ENCODE results near the gene MRPS26.
"Not testable (repeated sequence)": the region's sequence is repeated elsewhere in the genome, so short reads cannot be mapped to it uniquely, and the experiment has no call there.

Gene MRPS26

DNA sequence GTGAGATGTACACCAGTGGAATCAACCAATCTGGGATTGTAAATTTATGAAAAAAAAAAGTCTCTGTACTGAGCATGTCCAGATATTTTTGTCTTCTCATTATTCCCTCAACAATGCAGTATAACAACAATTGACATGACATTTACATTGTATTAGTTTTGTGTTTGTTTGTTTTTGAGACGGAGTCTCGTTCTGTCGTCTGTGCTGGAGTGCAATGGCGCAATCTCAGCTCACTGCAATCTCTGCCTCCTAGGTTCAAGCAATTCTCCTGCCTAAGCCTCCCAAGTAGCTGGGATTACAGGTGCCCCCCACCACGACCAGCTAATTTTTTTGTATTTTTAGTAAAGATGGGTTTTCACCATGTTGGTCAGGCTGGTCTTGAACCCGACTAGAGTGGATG lies 29.5 kb downstream of the MRPS26 start:
- DNase-seq, result not testable (repeated sequence)

DNA sequence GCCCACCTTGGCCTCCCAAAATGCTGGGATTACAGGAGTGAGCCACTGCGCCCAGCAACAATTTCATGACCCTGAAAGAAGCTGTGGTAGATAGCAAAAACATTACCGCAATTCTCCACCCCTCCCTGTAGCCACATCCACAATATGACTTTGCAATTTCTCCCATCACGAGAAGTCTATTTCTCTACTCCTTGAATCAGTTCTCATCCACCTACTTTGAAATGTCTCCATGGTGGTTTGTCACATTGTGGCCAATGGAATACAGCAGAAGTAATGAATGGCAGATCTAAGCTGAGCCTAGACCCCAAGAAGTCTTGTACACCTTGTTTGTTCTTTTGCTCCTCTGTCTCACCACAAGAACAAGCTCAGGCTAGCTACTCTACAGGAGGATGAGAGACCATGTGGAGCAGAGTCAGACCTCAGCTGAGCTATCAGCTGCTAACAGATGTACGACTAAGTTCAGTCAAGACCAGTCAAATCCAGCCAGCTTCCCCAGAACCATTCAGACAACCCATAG lies 31.8 kb downstream of the MRPS26 start:
- peak in 1 of 5 donors; percentile 58 for DNase-seq

DNA sequence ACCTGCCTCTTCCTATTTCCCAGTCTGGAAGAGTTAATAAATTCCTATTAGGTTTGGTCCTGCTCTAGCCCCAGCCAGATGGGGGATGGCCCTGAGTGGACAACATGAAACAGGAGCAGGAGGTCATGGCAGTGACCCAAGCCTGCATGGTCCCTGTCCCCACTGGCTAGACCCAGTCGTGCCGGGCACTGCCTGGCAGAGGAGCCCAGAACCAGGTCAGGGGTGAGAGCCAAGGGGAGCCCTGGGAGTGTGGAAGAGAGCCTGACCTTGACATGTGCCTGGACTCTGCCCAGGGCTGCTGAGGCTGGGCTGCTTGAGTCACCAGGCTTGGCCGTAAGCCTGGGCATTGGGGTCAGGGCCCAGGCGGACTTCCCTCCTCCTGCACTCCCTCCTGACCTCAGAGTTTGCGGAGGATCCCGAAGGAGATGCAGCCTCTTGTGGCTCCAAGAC lies 35.1 kb downstream of the MRPS26 start:
- no peak for DNase-seq

DNA sequence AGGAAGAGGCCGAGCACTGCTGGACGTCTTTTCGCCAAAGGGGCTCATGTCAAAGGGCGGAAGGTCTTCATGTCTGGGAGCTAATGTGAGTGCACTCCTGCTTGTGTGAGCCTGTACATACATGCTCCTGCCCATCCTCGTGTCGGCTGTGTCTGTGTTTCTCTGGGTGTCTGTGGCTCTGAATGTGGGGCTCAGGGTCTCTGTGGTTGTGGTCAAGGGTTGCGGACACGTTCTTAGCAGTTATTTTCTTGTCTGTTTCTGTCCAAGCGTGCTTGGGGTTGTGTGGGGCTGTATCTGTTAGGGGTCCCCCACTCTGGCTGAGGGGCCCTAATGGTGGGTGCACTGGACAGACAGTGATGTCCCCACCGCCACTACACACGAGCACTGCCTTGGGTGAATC lies 35.8 kb downstream of the MRPS26 start:
- no peak for DNase-seq

DNA sequence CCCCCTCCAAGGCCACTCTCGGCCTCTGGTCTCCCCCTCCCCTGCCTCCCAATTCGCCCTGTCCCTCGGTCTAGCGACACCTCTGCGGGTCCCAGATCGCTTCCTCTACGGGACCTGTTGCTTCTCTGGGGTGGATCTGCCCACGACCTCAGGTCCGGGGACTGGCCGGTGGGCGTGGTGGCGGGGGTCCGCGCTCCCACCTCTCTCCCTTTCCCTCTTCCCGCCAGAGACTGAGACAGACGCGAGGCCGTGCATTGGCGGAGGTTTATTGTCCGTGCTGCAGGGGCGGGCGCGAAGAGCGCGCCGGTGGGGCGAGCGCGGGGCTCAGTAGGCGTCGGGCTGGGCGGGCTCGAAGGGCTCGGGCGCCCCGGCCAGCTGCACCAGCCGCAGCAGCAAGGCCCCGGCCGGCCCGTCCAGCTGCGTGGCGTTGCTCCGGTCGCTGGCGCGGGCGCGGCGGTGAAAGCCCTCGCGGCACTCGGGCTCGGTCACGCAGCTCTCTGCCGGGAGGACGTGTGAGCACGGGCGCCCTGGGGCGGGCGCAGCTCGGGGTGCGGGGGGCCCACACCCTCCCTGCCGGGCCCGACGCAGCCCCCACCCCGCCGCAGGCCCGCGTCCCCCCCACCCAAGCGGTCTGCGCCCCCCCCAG lies 36.6 kb downstream of the MRPS26 start:
- no peak for DNase-seq

DNA sequence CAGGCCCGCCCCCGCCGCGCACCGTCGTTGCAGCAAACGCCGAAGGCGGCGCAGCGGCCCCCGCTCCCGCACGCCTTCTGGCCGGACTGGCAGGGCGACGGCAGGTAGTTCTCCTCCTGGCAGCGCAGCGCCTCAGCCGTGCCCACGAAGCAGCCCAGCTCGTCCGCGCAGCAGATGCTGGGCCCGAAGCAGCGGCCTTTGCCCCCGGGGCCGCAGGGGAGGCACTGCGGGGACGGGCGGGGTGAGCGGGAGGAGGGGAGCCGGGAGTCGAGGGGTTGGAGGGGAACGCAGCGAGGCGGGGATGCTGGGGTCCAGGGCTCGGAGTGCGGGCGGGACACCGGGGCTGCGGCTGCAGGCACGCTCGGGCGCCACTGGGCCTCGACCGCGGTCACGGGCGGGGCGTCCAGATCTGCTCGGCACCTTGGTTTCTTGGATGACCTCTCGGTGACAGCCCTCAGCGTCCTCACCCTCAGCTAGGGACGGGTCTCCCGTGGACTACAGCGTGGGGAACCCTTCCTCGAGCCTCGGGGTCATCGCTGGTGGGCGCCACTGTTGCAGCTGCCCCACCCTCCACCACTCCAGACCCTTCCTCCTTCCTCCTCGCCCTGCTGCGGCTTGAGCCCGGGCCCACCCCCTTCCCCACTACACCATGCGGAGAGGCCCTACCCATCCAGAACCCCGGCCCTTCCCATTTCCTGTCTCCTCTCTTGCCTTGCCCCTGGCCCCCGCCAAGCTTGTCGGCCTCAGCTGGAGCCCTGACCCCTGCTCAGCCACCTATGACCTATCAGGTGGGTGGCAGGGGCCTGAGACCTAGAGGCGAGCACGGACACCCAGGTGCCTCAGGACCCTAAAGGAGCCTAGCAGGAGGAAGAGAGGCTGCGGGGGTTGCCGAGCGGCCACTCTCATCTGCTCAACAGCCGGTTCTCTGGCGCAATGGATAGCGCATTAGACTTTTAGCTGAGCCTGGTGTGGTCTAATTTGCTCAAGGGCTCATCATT lies 37.4 kb downstream of the MRPS26 start:
- no peak for DNase-seq

DNA sequence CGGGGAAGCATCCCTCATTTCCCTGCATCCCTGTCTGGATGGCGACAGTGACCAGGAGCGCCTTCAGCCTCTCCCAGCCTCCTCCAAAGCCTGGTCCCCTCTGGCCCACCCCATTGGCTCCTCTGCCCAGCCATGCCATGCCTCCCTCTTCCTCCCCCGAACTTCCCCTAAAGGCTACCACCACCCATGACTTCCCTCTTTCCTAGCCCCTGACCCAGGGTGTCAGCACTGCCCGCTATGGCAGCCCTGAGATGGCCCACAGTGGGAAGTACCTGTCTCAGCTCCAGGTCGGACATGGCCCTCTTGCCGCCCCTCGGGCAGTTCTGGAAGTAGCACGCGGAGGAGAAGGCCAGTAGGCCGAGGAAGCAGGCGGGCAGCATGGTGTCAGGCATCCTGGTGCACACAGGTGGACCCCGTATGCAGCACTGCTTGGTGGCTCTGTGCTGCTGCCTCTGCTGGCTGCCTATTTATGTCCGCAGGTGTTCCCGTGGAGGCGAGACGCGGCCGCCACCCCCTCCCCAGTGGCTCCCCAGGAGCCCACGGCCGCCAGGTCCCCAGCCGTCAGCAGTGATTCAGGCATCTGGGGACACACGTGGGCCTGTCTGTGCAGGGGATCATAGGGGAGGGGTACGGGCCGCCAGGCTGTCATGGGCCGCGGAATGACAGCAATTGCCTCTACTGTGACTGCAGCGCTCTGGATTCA lies 38.6 kb downstream of the MRPS26 start, which contains the start of gene AVP:
Gene AVP (minus strand): TSS at position 442 of the 703 bp plus-strand sequence. CDS start 50 bp downstream, at position 392.
- DNase-seq, result no peak

DNA sequence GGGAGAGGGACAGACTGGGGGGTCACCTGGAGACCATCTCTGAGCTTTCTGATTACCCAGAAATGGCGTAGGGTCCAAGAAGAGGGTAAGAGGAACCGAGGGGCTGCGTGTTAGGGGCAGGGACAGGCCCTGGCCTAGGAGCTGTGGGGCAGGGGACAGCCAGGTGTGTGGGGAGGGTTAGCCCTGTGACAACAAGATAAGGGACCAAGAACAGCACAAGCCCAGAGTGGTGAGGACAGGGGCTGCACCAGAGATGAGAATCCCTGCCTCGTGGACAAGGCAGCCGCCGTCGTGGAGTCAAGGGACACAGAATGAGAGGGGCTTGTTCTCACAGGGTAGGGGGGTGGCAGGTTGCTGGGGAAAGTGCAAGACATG lies 39.1 kb downstream of the MRPS26 start:
- no peak for DNase-seq

DNA sequence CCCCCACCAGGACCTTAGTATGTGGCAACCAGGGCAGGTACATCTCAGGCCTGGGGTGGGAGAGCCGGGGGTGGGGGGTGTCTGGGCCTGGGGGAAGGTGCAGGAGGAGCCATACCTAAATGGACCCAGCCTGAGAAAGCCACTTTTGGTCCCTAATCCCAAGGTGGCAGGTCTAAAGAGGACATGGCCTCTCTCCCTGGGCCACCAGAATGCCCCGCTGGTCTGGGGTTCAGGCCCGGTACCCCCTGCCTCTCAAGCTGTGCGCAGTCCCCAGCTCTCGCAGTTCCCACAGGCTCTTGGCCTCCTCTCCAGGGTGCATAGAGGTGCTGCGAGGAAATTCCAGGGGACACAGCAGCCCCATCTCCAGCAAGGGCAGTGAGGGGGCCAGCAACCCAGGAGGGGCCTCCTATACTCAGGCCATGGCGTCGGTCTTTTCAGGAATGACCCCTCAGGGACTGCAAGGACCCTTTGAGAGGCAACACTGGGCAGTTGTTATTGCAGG lies 39.8 kb downstream of the MRPS26 start:
- no peak for DNase-seq

DNA sequence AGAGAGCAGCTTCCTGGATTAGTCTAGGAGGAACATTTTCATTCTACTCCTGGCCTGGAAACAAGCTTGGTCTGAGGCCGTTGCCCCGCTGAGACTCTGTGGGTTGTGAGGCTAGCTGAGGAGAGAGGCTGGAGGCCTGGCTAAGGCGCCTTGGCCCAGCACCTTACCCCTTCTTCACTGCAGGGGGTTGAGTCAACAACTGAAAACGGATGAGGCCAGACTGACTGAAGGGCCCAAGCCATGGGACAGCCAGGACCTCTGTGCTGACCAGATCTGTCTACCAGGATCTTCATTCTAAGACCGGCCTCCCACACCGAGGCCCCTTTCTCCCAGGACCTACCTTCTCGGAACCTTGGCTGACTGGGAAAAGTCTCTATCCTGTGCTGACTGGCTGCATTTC lies 42.2 kb downstream of the MRPS26 start:
- no peak for DNase-seq

DNA sequence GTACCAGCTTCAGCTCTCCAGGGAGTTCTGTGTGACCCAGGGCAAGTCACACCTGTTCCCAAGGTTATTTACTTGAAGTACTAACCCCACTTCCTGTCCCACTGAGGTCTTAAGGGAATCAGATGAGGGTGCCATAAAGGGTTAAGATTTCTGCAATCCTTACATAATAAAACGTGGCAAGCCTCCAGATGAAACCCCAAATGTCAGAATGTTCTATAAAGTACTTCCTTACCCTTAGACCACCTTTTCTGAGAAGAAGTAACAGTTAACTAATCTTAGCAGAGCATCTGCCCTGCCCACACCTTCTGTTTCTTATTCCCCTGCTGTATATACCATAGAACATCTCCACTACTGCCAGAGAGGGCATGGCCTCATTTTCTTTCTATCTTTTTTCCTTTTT lies 44.7 kb downstream of the MRPS26 start:
- DNase-seq, result no peak

DNA sequence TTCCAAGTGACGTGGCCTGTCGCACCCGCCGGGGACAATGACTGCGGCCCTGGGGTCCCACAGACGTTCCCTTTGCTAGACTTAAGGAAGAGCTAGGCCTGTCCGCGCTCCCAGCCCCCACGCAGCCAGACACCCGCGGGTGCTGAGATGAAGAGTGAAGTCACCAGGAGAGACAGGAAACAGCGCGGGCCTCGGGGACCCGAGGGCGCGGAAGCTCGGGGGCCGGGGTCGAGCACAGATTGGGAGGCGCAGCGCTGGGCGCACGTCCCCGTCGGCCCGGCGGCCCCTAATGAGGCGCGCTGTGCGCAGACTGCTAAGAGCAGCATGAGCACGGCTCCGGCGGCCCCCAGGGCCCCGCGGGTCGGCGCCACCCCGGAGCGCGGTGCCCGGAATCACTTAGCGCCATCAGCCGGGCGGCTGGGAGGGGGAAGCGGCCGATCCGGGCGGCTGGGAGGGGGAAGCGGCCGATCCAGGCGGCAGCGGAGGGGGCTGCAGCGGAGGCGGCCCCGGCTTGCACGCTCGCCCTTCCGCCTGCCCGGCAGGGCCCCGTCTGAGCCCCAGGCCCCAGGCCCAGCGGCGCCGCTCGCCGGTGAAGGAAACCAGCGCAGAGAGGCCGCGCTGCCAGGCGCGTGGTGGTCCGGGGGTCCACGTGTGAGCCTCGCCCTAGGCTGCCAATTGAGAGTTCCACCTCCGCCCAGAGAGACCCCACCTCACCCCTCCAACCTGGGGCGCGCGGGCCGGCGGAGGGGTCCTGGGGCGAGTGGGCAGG lies 46.9 kb downstream of the MRPS26 start:
- peak in 3 of 5 donors; percentile 27 to 38 (median 32) for DNase-seq

DNA sequence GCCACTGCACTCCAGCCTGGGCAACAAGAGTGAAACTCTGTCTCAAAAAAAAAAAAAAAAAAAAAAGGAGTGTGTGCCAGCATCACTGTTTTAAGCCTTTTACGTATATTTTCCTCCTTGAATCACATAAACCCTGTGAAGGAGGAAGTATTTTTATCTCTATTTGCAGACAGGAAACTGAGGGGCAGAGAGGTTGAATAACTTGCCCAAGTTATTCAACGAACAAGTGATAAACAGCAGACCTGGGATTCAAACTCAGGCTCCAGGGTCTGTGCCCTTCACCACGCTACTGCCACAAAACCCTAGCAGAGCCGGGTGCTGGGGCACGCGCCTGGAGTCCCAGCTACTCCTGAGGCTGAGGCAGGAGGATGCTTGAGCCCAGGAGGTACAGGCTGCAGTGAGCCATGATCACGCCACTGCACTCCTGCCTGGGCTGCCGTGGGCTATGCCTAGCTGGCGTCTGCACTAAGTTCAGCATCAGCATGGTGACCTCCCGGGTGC lies 48.1 kb downstream of the MRPS26 start:
- DNase-seq, result no peak

DNA sequence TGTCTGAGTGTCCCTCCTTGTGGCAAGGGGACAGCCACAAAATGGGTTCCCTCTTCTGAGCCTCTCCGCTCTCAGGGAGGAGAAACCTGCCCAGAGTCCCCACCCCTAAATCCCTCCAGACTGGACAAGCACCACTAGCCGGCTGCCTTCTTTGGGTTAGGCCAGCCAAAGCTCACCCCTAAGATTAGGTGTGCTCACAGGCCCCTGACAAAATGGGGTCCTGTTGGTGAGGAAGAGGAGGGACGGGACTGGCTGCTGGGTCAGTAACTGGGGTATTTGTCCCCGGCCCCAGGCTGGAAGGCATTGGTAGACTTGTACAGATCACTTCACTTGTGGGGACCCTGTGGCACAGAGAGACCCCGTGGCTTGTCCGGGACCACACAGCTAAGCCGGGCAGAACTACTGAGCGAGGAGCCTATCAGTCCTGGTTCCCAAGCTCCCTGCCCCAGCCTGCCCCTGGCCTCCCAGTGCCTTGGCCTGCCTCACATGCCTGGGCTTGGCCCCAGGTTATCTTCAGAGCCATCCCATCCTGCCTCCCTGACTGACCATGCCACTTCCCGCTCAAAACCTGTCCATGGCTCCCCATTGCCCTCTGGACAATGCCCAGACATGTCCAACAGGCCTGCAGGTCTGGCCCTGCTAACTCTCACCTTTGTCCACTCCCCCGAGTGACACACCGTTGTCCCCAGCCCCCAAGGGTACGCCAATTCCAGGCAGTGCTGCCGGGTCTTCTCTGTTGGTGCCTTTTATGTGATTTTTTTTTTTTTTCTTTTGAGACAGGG lies 49.2 kb downstream of the MRPS26 start:
- no peak for DNase-seq
